ENCODE results near the gene P2RY12. TPM values are rescaled to one million over a fixed set of nuclear protein-coding genes. Genes with fewer than 3 reads are reported as not detected.
A peak's percentile ranks its signal among the peaks of the same experiment; 100 is the strongest.

P2RY12 gene
- total RNA-seq, 4 donors from 2014 or later, result 1.5 to 4.6 (median 2.8) TPM

DNA sequence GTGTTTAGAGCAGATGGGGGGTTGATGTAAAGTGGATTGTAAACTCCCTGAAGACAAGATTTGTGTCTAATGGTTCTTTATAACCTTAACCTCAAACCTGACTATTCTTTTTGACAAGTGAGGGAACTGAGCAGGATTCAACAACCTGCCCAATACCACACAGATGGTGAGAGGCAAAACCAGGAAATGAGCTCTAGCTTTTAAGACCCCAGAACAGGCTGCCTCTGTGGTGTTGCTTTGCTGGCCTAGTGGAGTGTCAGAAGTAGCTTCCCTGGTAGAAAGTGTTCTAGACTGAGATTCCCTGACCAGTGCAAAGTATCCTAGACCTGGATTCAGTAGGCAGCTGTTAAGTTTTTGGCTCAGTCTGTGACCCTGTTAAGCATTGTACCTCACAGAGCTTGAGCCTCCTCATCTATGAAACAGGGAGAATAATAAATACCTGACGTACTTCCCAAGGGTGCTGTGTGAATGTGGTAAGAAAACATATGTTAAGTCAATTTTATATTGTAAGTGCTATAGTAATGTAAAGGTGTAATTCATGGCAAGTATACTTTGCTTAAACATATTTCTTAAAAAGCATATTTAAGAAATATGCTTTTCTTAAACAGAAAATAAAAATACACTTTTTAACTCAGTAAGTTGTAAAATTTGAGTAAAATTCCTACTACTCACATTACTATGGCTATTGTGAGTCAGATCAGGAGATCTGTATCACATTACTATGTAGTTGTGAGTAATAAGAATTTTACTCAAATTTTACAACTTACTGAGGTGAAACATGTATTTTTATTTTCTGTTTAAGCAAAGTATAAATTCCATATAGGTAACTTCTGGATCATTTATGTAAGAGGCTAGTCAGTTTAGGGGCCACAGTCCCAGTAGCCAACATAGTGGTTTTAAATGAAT, 76.7 kb downstream of the P2RY12 start:
- DNase-seq (ENCODE audit: extremely low spot score), result peak; percentile 29
- no peaks in the 10 kb centered on the region for H3K36me3 ChIP-seq
- H3K4me3 ChIP-seq, result no peak overlapping the region
- H3K4me1 ChIP-seq, result peaks cover 0 to 12% (median 0%) of the 10 kb centered on the region in 4 donors
- WGBS, result 96% methylated on average over 1 of the region's 1 CpG
- H3K27ac ChIP-seq (replicated peaks in 1 of 4), result no peak overlapping the region
- intact Hi-C loops (cut with DNase I), result no loop called here
- TF ChIP-seq EP300 (IDR thresholded peaks at IDR 0.05) (no peak), POLR2AphosphoS5 (IDR thresholded peaks at IDR 0.05) (no peak), POLR2A (IDR thresholded peaks at IDR 0.05; ENCODE audit: low read depth) (no peak)
- TF ChIP-seq, protein P1, sequence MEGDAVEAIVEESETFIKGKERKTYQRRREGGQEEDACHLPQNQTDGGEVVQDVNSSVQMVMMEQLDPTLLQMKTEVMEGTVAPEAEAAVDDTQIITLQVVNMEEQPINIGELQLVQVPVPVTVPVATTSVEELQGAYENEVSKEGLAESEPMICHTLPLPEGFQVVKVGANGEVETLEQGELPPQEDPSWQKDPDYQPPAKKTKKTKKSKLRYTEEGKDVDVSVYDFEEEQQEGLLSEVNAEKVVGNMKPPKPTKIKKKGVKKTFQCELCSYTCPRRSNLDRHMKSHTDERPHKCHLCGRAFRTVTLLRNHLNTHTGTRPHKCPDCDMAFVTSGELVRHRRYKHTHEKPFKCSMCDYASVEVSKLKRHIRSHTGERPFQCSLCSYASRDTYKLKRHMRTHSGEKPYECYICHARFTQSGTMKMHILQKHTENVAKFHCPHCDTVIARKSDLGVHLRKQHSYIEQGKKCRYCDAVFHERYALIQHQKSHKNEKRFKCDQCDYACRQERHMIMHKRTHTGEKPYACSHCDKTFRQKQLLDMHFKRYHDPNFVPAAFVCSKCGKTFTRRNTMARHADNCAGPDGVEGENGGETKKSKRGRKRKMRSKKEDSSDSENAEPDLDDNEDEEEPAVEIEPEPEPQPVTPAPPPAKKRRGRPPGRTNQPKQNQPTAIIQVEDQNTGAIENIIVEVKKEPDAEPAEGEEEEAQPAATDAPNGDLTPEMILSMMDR (IDR thresholded peaks at IDR 0.05), result no peak
- H3K27me3 ChIP-seq, result no peaks in the 10 kb centered on the region
- no peaks in the 10 kb centered on the region for H3K9me3 ChIP-seq

DNA sequence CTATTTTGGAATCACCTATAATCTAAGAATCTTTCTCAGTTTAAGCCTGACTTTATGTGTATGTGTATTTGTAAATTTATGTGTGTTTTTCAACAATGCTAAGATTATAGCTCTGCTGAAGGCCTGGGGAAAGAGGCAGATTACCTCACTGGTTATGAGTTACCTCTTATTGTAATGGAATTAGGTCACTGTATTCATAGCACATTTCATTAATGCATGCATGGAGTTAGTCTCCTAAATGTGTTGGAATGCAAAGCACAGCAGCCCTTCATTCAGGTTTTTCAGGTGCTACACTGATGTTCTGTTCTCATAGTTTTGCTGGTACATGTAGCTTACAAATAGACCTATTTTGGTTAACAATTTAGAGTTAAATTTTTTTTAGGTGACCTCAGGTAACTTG, 77.4 kb downstream of the P2RY12 start:
- DNase-seq (ENCODE audit: extremely low spot score), result no peak
- Histone ChIP-seq H3K4me3 (no peak overlapping the region), H3K4me1 (peaks cover 0 to 12% (median 0%) of the 10 kb centered on the region in 4 donors), H3K27ac (replicated peaks in 1 of 4) (no peak overlapping the region), H3K27me3 (no peaks in the 10 kb centered on the region), H3K36me3 (no peaks in the 10 kb centered on the region), H3K9me3 (no peaks in the 10 kb centered on the region)
- intact Hi-C loops (cut with DNase I), result no loop called here
- no peak for TF ChIP-seq POLR2AphosphoS5 (IDR thresholded peaks at IDR 0.05)
- TF ChIP-seq, protein P1 (IDR thresholded peaks at IDR 0.05), result no peak

- Histone ChIP-seq H3K27me3 (no peaks in the 10 kb centered on the region), H3K36me3 (no peaks in the 10 kb centered on the region), H3K4me1 (peaks cover 0 to 12% (median 0%) of the 10 kb centered on the region in 4 donors), H3K27ac (replicated peaks in 1 of 4) (no peak overlapping the region), H3K9me3 (no peaks in the 10 kb centered on the region), H3K4me3 (no peak overlapping the region)
- DNase-seq (ENCODE audit: extremely low spot score), result peak; percentile 80
- WGBS, result 94% methylated on average over 6 of the region's 6 CpGs
- TF ChIP-seq, protein P1 (IDR thresholded peaks at IDR 0.05), result no peak
- no peak for TF ChIP-seq EP300 (IDR thresholded peaks at IDR 0.05)
- TF ChIP-seq POLR2A (IDR thresholded peaks at IDR 0.05; ENCODE audit: low read depth), result no peak
- no peak for TF ChIP-seq POLR2AphosphoS5 (IDR thresholded peaks at IDR 0.05)
- intact Hi-C loops (cut with DNase I), result no loop called here
Observed at GRCh38 chr3:151306168-151306810, 78.3 kb downstream of the P2RY12 start.

GRCh38 chr3:151305775-151306151, 78.8 kb downstream of the P2RY12 start:
- TF ChIP-seq, protein P1 (IDR thresholded peaks at IDR 0.05), result no peak
- TF ChIP-seq EP300 (IDR thresholded peaks at IDR 0.05) (no peak), POLR2A (IDR thresholded peaks at IDR 0.05; ENCODE audit: low read depth) (no peak), POLR2AphosphoS5 (IDR thresholded peaks at IDR 0.05) (no peak)
- intact Hi-C loops (cut with DNase I), result no loop called here
- H3K27me3 ChIP-seq, result no peaks in the 10 kb centered on the region
- H3K4me3 ChIP-seq, result no peak overlapping the region
- WGBS, result 75% methylated on average over 4 of the region's 4 CpGs
- H3K4me1 ChIP-seq, result peaks cover 0 to 12% (median 0%) of the 10 kb centered on the region in 4 donors
- no peaks in the 10 kb centered on the region for H3K36me3 ChIP-seq
- no peak overlapping the region for H3K27ac ChIP-seq (replicated peaks in 1 of 4)
- no peaks in the 10 kb centered on the region for H3K9me3 ChIP-seq
- DNase-seq (ENCODE audit: extremely low spot score), result peak; percentile 50

All from esophagus muscularis mucosa (tissue), 4 donors.